Activated CD4-positive, alpha-beta T cell treated with anti-CD3 and anti-CD28 coated beads, Interleukin-2, amount 10 ng/mL, durations not matched to agents 7 days and 5 days (primary cell): Measurements from ENCODE around the gene DEPDC1. TPM values are rescaled to one million over a fixed set of nuclear protein-coding genes. Genes with fewer than 3 reads are reported as not detected.
"Not testable (repeated sequence)": the region's sequence is repeated elsewhere in the genome, so short reads cannot be mapped to it uniquely, and the experiment has no call there.

ENCODE experiments used
- CTCF ChIA-PET: fragments of 350-600 bp; sonication (Branson Sonifier 250); formaldehyde crosslinking; loops from one replicate; lab custom pipeline; 2021; ENCODE audit warnings: antibody characterized with exemption; lab: Charles Lee
- POLR2A ChIA-PET: fragments of 350-600 bp; sonication (Branson Sonifier 250); formaldehyde crosslinking; loops from one replicate; lab custom pipeline; 2021; ENCODE audit warnings: antibody characterized with exemption; lab: Charles Lee
- DNase-seq: peaks from one replicate; pipeline ENCODE4 v3.0.0-alpha.2; 2020
- H3K27ac Mint-ChIP-seq: one replicate; pipeline ENCODE4 v1.8.0; 2021; ENCODE audit warnings: mild to moderate bottlenecking, moderate library complexity, mixed read lengths
- H3K27me3 Mint-ChIP-seq: one replicate; pipeline ENCODE4 v1.8.0; 2021; ENCODE audit warnings: mixed read lengths
- H3K36me3 Mint-ChIP-seq: one replicate; pipeline ENCODE4 v1.8.0; 2021; ENCODE audit warnings: low read depth, mixed read lengths
- H3K4me1 Mint-ChIP-seq: one replicate; pipeline ENCODE4 v1.8.0; 2021; ENCODE audit warnings: mixed read lengths
- H3K4me3 Mint-ChIP-seq: one replicate; pipeline ENCODE4 v1.8.0; 2021; ENCODE audit warnings: mild to moderate bottlenecking, moderate library complexity, mixed read lengths
- H3K9me3 Mint-ChIP-seq: one replicate; pipeline ENCODE4 v1.8.0; 2021; ENCODE audit warnings: mixed read lengths
- total RNA-seq, 2 experiments: library from RNA; stranded (reverse); gene quantifications; one replicate each; pipeline ENCODE4 v1.2.3, GENCODE V29; 2021

Gene DEPDC1
- total RNA-seq, 2 experiments from 2014 or later, result 24.5 to 28.2 TPM

- no peak for DNase-seq
- Mint-ChIP-seq H3K27me3 (peaks cover 25% of the 10 kb centered on the region), H3K4me3 (peak overlapping the region; percentile 93), H3K4me1 (peaks cover 36% of the 10 kb centered on the region), H3K36me3 (peaks cover 18% of the 10 kb centered on the region), H3K27ac (peak overlapping the region; percentile 93), H3K9me3 (no peaks in the 10 kb centered on the region)
- ChIA-PET CTCF (interaction anchor here (0.6 kb wide), 1 partner anchor 903 kb away, joined by 3 read pairs; no protein-coding TSS in a partner anchor), POLR2A (no interaction called here)
These were observed 1.4 kb downstream of the DEPDC1 start for GRCh38 chr1:68495532-68495931.

GRCh38 chr1:68493193-68493592, 3.7 kb downstream of the DEPDC1 start:
- no peak overlapping the region for H3K4me3 Mint-ChIP-seq
- H3K36me3 Mint-ChIP-seq, result peaks cover 30% of the 10 kb centered on the region
- CTCF ChIA-PET, result no interaction called here
- no peaks in the 10 kb centered on the region for H3K9me3 Mint-ChIP-seq
- no peak overlapping the region for H3K27ac Mint-ChIP-seq
- H3K27me3 Mint-ChIP-seq, result peaks cover 5% of the 10 kb centered on the region
- POLR2A ChIA-PET, result no interaction called here
- peaks cover 36% of the 10 kb centered on the region for H3K4me1 Mint-ChIP-seq
- no peak for DNase-seq

- DNase-seq, H3K27me3 Mint-ChIP-seq, POLR2A ChIA-PET, H3K27ac Mint-ChIP-seq, CTCF ChIA-PET, H3K9me3 Mint-ChIP-seq, H3K4me3 Mint-ChIP-seq: not testable (repeated sequence)
- Mint-ChIP-seq H3K36me3 (peaks cover 36% of the 10 kb centered on the region), H3K4me1 (peaks cover 28% of the 10 kb centered on the region)
These were observed 4.6 kb downstream of the DEPDC1 start for GRCh38 chr1:68492255-68492654.

GRCh38 chr1:68490046-68490651, 6.7 kb downstream of the DEPDC1 start:
- no peak overlapping the region for H3K4me3 Mint-ChIP-seq
- H3K27me3 Mint-ChIP-seq, result no peaks in the 10 kb centered on the region
- ChIA-PET CTCF (no interaction called here), POLR2A (no interaction called here)
- no peak for DNase-seq
- no peaks in the 10 kb centered on the region for H3K9me3 Mint-ChIP-seq
- no peak overlapping the region for H3K27ac Mint-ChIP-seq
- peaks cover 46% of the 10 kb centered on the region for H3K36me3 Mint-ChIP-seq
- H3K4me1 Mint-ChIP-seq, result peaks cover 16% of the 10 kb centered on the region

- POLR2A ChIA-PET, result no interaction called here
- CTCF ChIA-PET, result no interaction called here
- H3K27me3 Mint-ChIP-seq, result no peaks in the 10 kb centered on the region
- no peaks in the 10 kb centered on the region for H3K4me1 Mint-ChIP-seq
- H3K9me3 Mint-ChIP-seq, result no peaks in the 10 kb centered on the region
- no peak overlapping the region for H3K4me3 Mint-ChIP-seq
- H3K36me3 Mint-ChIP-seq, result peaks cover 57% of the 10 kb centered on the region
- no peak overlapping the region for H3K27ac Mint-ChIP-seq
- DNase-seq, result no peak
These were observed 11.4 kb downstream of the DEPDC1 start for GRCh38 chr1:68485431-68486022.

GRCh38 chr1:68484618-68485017, 12.3 kb downstream of the DEPDC1 start:
- no peaks in the 10 kb centered on the region for H3K9me3 Mint-ChIP-seq
- CTCF ChIA-PET, result no interaction called here
- POLR2A ChIA-PET, result no interaction called here

GRCh38 chr1:68481041-68481440, 15.8 kb downstream of the DEPDC1 start:
- Mint-ChIP-seq H3K4me1 (no peaks in the 10 kb centered on the region), H3K9me3 (no peaks in the 10 kb centered on the region), H3K27me3 (no peaks in the 10 kb centered on the region), H3K27ac (no peak overlapping the region), H3K4me3 (no peak overlapping the region), H3K36me3 (peaks cover 51% of the 10 kb centered on the region)
- no peak for DNase-seq
- CTCF ChIA-PET, result no interaction called here
- POLR2A ChIA-PET, result no interaction called here

More at GRCh38 chr1:68484618-68485017, 12.3 kb downstream of the DEPDC1 start:
- DNase-seq, result no peak
- Mint-ChIP-seq H3K4me3 (no peak overlapping the region), H3K4me1 (no peaks in the 10 kb centered on the region), H3K27ac (no peak overlapping the region), H3K27me3 (no peaks in the 10 kb centered on the region), H3K36me3 (peaks cover 56% of the 10 kb centered on the region)

- ChIA-PET CTCF (no interaction called here), POLR2A (interaction anchor here (0.6 kb wide), 1 partner anchor 606 kb away, joined by 4 read pairs; no protein-coding TSS in a partner anchor)
- DNase-seq, result no peak
- Mint-ChIP-seq H3K4me1 (no peaks in the 10 kb centered on the region), H3K27ac (no peak overlapping the region), H3K36me3 (peaks cover 44% of the 10 kb centered on the region), H3K27me3 (no peaks in the 10 kb centered on the region), H3K9me3 (no peaks in the 10 kb centered on the region), H3K4me3 (no peak overlapping the region)
These were observed 17.4 kb downstream of the DEPDC1 start for GRCh38 chr1:68479501-68479900.

- H3K4me3 Mint-ChIP-seq, result no peak overlapping the region
- no peak for DNase-seq
- no peak overlapping the region for H3K27ac Mint-ChIP-seq
- H3K36me3 Mint-ChIP-seq, result peaks cover 42% of the 10 kb centered on the region
- POLR2A ChIA-PET, result no interaction called here
- no peaks in the 10 kb centered on the region for H3K27me3 Mint-ChIP-seq
- CTCF ChIA-PET, result no interaction called here
- H3K4me1 Mint-ChIP-seq, result no peaks in the 10 kb centered on the region
- H3K9me3 Mint-ChIP-seq, result no peaks in the 10 kb centered on the region
These were observed 18.2 kb downstream of the DEPDC1 start for GRCh38 chr1:68478662-68479061.

GRCh38 chr1:68476626-68477025, 20.3 kb downstream of the DEPDC1 start:
- H3K36me3 Mint-ChIP-seq, result peaks cover 27% of the 10 kb centered on the region
- H3K4me1 Mint-ChIP-seq, DNase-seq, H3K27me3 Mint-ChIP-seq, CTCF ChIA-PET, H3K9me3 Mint-ChIP-seq, POLR2A ChIA-PET, H3K4me3 Mint-ChIP-seq, H3K27ac Mint-ChIP-seq: not testable (repeated sequence)

- Mint-ChIP-seq H3K36me3 (peaks cover 6% of the 10 kb centered on the region), H3K9me3 (no peaks in the 10 kb centered on the region), H3K27ac (no peak overlapping the region), H3K4me3 (no peak overlapping the region), H3K27me3 (peaks cover 4% of the 10 kb centered on the region), H3K4me1 (no peaks in the 10 kb centered on the region)
- POLR2A ChIA-PET, result no interaction called here
- no peak for DNase-seq
- CTCF ChIA-PET, result no interaction called here
These were observed 23.8 kb downstream of the DEPDC1 start for GRCh38 chr1:68473060-68473459.

- Mint-ChIP-seq H3K9me3 (no peaks in the 10 kb centered on the region), H3K4me1 (no peaks in the 10 kb centered on the region), H3K4me3 (no peak overlapping the region), H3K27me3 (peaks cover 4% of the 10 kb centered on the region), H3K36me3 (no peaks in the 10 kb centered on the region), H3K27ac (no peak overlapping the region)
- ChIA-PET CTCF (no interaction called here), POLR2A (no interaction called here)
- DNase-seq, result no peak
These were observed 26.4 kb downstream of the DEPDC1 start for GRCh38 chr1:68470388-68470970.

- DNase-seq, result no peak
- H3K27me3 Mint-ChIP-seq, result peaks cover 4% of the 10 kb centered on the region
- H3K36me3 Mint-ChIP-seq, result no peaks in the 10 kb centered on the region
- no peak overlapping the region for H3K27ac Mint-ChIP-seq
- ChIA-PET POLR2A (no interaction called here), CTCF (no interaction called here)
- H3K9me3 Mint-ChIP-seq, result no peaks in the 10 kb centered on the region
- no peak overlapping the region for H3K4me3 Mint-ChIP-seq
- H3K4me1 Mint-ChIP-seq, result no peaks in the 10 kb centered on the region
These were observed 32.0 kb downstream of the DEPDC1 start for GRCh38 chr1:68464891-68465290.
